ENCODE results near the gene LBX2. TPM values are rescaled to one million over a fixed set of nuclear protein-coding genes. Genes with fewer than 3 reads are reported as not detected.

The LBX2 gene
- total and polyA plus RNA-seq, 2 of the 4 experiments (the other 2 are of a cell fraction): 0.18 to 0.62 TPM

GRCh38 chr2:74491648-74492544, 7.5 kb downstream of the LBX2 start:
- Histone ChIP-seq H2BK120ac (ENCODE audit: low read depth, low read length) (no peak overlapping the region), H2AK5ac (ENCODE audit: low read depth, low read length) (no peak overlapping the region), H2BK20ac (ENCODE audit: low read depth, low read length) (no peak overlapping the region), H3K23ac (ENCODE audit: low read depth, low read length) (no peak overlapping the region), H4K91ac (ENCODE audit: insufficient read depth, low read depth, low read length) (no peak overlapping the region), H3K36me3 (ENCODE audit: control insufficient read depth, insufficient read depth, low read length) (peaks cover 45% of the 10 kb centered on the region), H3K27ac (ENCODE audit: insufficient read depth, low read length) (no peak overlapping the region), H3K14ac (replicated peaks; ENCODE audit: low read depth, low read length) (no peak overlapping the region), H2BK5ac (ENCODE audit: low read depth, low read length, poor library complexity, severe bottlenecking) (no peak overlapping the region), H2AFZ (replicated peaks; ENCODE audit: low read length, poor library complexity) (no peak overlapping the region), H3K18ac (ENCODE audit: low read depth, low read length) (no peak overlapping the region), H3K4me1 (ENCODE audit: control insufficient read depth, insufficient read depth, low read length) (peaks cover 5% of the 10 kb centered on the region; the same call in 1 of the 2 replicates), H3K4me2 (ENCODE audit: low read depth, low read length) (no peak overlapping the region), H3K79me1 (ENCODE audit: low read depth in 1 of 2, low read length in 2 of 2) (peaks cover 13 to 25% of the 10 kb centered on the region in 2 experiments), H2BK15ac (ENCODE audit: low read depth, low read length) (no peak overlapping the region), H3K9ac (ENCODE audit: low read depth, low read length) (no peak overlapping the region), H4K8ac (ENCODE audit: low read depth in 2 of 2, low read length in 2 of 2) (no peak overlapping the region), H3K9me1 (ENCODE audit: insufficient read depth, low read length) (peaks cover 8% of the 10 kb centered on the region; the same call in 1 of the 2 replicates), H3K4me3 (ENCODE audit: insufficient read depth, low read depth, low read length) (no peak overlapping the region), H3K4ac (ENCODE audit: low read depth, low read length) (no peak overlapping the region), H2AK9ac (replicated peaks; ENCODE audit: low read depth, low read length, poor library complexity) (peak overlapping the region; percentile 48), H3K9me3 (ENCODE audit: control insufficient read depth, insufficient read depth, low read length) (no peaks in the 10 kb centered on the region), H3K56ac (ENCODE audit: extremely low read depth, insufficient read depth, low read length) (no peak overlapping the region), H4K20me1 (ENCODE audit: insufficient read depth, low read length) (no peaks in the 10 kb centered on the region; the same call in 1 of the 2 replicates), H4K5ac (ENCODE audit: low read depth, low read length) (no peak overlapping the region), H3K27me3 (ENCODE audit: control insufficient read depth, insufficient read depth, low read length) (no peaks in the 10 kb centered on the region)
- dilution Hi-C loops (cut with HindIII; ENCODE audit: low sequenced_read_pairs, unreplicated experiment) (no loop called here), in situ Hi-C loops (cut with MboI; ENCODE audit: low sequenced_read_pairs) (loop anchor here (25.0 kb wide), 1 partner anchor 370 kb away; no protein-coding TSS in a partner anchor), intact Hi-C loops (cut with micrococcal nuclease) (no loop called here)
- ATAC-seq (ENCODE audit: low read depth) (no peak), DNase-seq (no peak)
- BruUV-seq (replicated peaks): no TSS peak
- ChIA-PET CTCF (no interaction called here), POLR2A (ENCODE audit: unreplicated experiment) (no interaction called here)
- WGBS, 2 experiments (ENCODE audit: extremely low coverage in 2 of 2, insufficient read length in 1 of 2): 96% methylated on average over 9 of the region's 12 CpGs; no CpG with 5 or more reads in 1 of the 2 experiments
- TF ChIP-seq CTCF (conservative IDR thresholded peaks at IDR 0.05; ENCODE audit: low read depth, low read length): no peak
- no peak for TF ChIP-seq NFE2L2 (IDR thresholded peaks at IDR 0.05; ENCODE audit: low read depth, low read length)
- no peak for TF ChIP-seq MXI1 (IDR thresholded peaks at IDR 0.05; ENCODE audit: borderline replicate concordance, low read depth, low read length)
- no peak for TF ChIP-seq CHD1 (IDR thresholded peaks at IDR 0.05; ENCODE audit: low read depth, low read length)
- no peak for TF ChIP-seq MAFK (IDR thresholded peaks at IDR 0.05; ENCODE audit: low read depth, low read length)
- no peak for TF ChIP-seq RCOR1 (IDR thresholded peaks at IDR 0.05; ENCODE audit: insufficient replicate concordance, low read length)
- no peak for TF ChIP-seq RFX5 (IDR thresholded peaks at IDR 0.05; ENCODE audit: low read depth, low read length)
- no peak for TF ChIP-seq RAD21 (IDR thresholded peaks at IDR 0.05; ENCODE audit: low read length)
- TF ChIP-seq POLR2A (IDR thresholded peaks at IDR 0.05; ENCODE audit: low read depth, low read length): no peak
- TF ChIP-seq FOS (IDR thresholded peaks at IDR 0.05; ENCODE audit: low read depth, low read length): no peak
- no peak for TF ChIP-seq ELK1 (IDR thresholded peaks at IDR 0.05; ENCODE audit: borderline replicate concordance, low read depth, low read length)
- no peak for TF ChIP-seq CEBPB (IDR thresholded peaks at IDR 0.05; ENCODE audit: low read depth, low read length)
- no peak for TF ChIP-seq BHLHE40 (IDR thresholded peaks at IDR 0.05; ENCODE audit: low read depth, low read length)
- TF ChIP-seq USF2 (IDR thresholded peaks at IDR 0.05; ENCODE audit: low read depth, low read length): no peak
- no peak for TF ChIP-seq SMC3 (IDR thresholded peaks at IDR 0.05; ENCODE audit: low read depth, low read length)
